Measurements from ENCODE around the gene RGS3. TPM values are rescaled to one million over a fixed set of nuclear protein-coding genes. Genes with fewer than 3 reads are reported as not detected.
"Not testable (repeated sequence)": the region's sequence is repeated elsewhere in the genome, so short reads cannot be mapped to it uniquely, and the experiment has no call there.

Gene RGS3
- total RNA-seq, 4 donors from 2014 or later, result 43.0 to 66.2 (median 55.6) TPM

DNA sequence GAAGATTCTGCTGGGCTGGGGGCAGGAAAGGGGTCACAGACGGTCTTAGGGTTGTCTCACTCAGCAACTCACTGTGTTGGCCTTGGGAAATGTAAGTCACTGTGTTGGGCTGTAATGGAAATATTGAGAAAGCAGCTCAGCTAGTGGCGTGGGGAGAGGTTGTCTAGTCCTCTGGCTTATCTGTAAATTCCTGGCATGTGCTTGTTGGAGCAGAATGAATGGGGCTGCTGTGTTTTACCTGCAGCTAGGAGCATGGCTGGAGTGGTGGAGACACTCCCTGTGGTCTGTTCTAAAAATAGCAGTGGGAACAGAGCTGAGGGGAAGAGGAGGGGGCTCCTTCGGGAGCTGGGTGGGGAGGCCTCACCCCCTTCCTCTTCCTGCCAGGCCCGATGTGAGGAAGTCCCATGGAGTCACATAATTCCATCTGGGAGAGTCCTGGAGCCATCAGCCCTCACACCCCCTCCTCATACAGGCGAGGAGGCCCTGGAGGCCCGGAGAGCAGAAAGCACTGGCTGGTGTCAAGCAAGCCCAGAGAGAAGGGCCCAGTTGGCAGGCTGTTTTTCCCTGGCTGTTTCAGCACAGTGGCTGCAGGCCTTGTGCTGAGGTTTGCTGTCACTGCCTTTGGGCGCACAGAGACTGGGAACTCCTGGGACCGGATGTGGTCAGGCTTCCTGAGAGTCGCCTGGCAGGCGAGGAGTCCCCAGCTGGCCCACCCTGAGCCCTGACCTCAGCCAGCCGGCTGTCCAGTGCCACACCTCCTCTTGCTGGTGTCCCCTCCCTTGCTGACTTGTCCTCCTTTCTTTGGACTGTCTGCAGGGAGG, 84.9 kb downstream of the RGS3 start:
- 9 to 17% methylated on average over 7 to 8 of the region's 11 CpGs for WGBS, 2 donors
- peak; percentile 78 to 83 for DNase-seq
- no peaks in the 10 kb centered on the region for H3K27me3 ChIP-seq
- no peaks in the 10 kb centered on the region for H3K9me3 ChIP-seq
- TF ChIP-seq, protein P1, sequence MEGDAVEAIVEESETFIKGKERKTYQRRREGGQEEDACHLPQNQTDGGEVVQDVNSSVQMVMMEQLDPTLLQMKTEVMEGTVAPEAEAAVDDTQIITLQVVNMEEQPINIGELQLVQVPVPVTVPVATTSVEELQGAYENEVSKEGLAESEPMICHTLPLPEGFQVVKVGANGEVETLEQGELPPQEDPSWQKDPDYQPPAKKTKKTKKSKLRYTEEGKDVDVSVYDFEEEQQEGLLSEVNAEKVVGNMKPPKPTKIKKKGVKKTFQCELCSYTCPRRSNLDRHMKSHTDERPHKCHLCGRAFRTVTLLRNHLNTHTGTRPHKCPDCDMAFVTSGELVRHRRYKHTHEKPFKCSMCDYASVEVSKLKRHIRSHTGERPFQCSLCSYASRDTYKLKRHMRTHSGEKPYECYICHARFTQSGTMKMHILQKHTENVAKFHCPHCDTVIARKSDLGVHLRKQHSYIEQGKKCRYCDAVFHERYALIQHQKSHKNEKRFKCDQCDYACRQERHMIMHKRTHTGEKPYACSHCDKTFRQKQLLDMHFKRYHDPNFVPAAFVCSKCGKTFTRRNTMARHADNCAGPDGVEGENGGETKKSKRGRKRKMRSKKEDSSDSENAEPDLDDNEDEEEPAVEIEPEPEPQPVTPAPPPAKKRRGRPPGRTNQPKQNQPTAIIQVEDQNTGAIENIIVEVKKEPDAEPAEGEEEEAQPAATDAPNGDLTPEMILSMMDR (IDR thresholded peaks at IDR 0.05), result no peak
- TF ChIP-seq POLR2A (IDR thresholded peaks at IDR 0.05), result peak in 1 of 2 donors; percentile 35
- intact Hi-C loops (cut with DNase I), result no loop called here
- H3K27ac ChIP-seq, result peak overlapping the region; percentile 79 to 94 (median 87)
- no peak overlapping the region for H3K4me3 ChIP-seq (replicated peaks in 1 of 3)
- H3K36me3 ChIP-seq, result no peaks in the 10 kb centered on the region
- peaks cover 30 to 50% of the 10 kb centered on the region in 2 donors for H3K4me1 ChIP-seq

DNA sequence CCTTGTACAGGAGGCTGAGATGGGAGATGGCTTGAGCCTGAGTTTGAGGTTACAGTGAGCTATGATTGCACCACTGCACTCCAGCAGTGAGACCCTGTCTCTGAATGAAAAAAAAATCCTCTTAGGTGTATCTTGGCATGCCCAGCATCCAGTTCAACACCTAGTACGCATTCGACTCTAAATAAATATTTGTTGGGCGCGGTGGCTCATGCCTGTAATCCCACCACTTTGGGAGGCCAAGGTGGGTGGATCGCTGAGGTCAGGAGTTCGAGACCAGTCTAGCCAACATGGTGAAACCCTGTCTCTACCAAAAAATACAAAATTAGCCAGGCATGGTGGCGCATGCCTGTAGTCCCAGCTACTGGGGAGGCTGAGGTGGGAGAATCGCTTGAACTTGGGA, 86.4 kb downstream of the RGS3 start:
- H3K4me3 ChIP-seq (replicated peaks in 1 of 3); intact Hi-C loops (cut with DNase I); H3K27me3 ChIP-seq; H3K9me3 ChIP-seq; H3K36me3 ChIP-seq; DNase-seq: not testable (repeated sequence)
- peaks cover 30 to 47% of the 10 kb centered on the region in 2 donors for H3K4me1 ChIP-seq
- H3K27ac ChIP-seq, result peak overlapping the region; percentile 53 to 94 (median 87)
- WGBS, 2 donors, result 85 to 96% methylated on average over 8 of the region's 8 CpGs

DNA sequence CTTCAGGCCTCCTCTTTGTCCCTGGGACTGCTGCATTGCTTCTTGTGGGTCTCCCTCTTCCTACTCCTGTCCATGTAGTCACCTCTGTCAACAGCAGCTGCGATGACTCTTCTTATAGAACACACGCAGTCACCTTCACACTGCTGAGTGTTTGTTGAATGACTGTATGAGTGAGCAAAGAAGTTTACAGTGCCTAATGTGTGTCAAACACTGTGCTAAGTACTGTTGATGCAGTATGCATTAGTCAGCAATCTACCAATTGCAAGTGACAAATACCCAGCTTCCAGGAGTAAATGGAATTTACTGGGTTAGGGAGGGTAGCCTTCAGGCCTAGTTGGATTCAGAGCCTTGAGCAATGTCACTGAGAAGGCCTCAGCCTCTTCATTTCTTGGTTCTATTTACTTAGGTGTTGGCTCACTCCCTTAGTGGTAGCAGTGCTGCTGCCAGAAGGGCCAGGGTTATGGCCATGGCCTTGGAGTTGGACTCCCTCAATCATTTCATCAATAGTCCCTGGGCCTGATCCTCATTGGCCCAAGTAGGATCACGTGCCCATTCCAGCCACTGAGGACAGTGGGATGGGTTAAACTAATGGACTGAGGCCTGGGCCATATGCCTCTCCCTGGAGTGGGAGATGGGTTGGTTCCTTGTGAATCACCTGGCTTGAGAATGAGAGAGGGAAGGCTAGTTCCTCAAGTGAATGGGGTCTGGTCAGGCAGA, 93.5 kb downstream of the RGS3 start:
- no peak for DNase-seq
- intact Hi-C loops (cut with DNase I), result no loop called here
- peaks cover 14 to 20% of the 10 kb centered on the region in 2 donors for H3K4me1 ChIP-seq
- H3K27ac ChIP-seq, result no peak overlapping the region
- no peaks in the 10 kb centered on the region for H3K9me3 ChIP-seq
- TF ChIP-seq POLR2A (IDR thresholded peaks at IDR 0.05), result no peak
- TF ChIP-seq, protein P1 (IDR thresholded peaks at IDR 0.05), result no peak
- H3K36me3 ChIP-seq, result no peaks in the 10 kb centered on the region
- 93 to 97% methylated on average over 3 of the region's 3 CpGs for WGBS, 2 donors
- no peaks in the 10 kb centered on the region for H3K27me3 ChIP-seq
- H3K4me3 ChIP-seq (replicated peaks in 1 of 3), result no peak overlapping the region

DNA sequence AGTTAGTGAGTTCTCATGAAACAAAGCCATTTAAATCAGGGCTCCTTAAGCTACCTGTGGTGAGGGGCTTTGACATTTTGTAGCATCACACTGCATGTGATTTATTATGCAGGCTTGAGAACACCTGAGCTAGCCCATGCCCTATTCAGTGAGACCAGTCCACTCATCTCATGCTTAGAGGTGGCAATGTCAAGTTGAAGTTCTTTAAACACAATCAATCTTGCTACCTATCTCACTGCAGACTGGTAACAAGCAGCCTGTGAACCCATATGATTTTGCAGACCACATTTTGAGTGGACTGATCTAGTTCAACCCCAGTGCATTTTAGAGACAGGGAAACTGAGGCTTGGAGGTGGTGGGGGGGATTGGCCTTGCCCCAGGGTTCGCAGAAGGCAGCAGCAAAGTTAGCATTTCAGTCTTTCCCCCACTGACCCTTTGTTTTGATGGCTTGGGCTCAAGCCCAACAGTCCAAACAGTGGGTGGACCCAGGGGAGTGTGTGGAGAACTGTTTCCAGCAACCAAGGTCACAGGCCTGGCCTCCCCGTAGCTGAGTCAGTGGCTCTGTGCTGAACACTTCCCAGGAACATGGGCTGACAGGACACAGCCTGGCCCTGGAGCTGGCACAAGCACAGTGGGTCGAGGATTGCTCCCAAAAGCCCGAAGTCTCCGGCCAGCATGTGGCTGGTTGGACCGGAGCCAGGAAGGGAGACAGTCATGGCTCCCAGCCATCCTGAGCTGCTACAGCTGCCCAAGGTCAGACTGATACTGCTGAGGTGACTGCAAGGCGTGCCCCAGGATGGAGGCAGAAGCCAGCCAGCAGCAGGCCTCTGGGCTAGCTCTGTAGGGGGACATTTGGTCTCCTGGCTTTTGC, 95.3 kb downstream of the RGS3 start:
- intact Hi-C loops (cut with DNase I), result no loop called here
- peaks cover 14 to 25% of the 10 kb centered on the region in 2 donors for H3K4me1 ChIP-seq
- no peaks in the 10 kb centered on the region for H3K27me3 ChIP-seq
- H3K27ac ChIP-seq, result peak overlapping the region; percentile 1 to 44 (median 2)
- no peaks in the 10 kb centered on the region for H3K9me3 ChIP-seq
- no peak for TF ChIP-seq POLR2A (IDR thresholded peaks at IDR 0.05)
- TF ChIP-seq, protein P1 (IDR thresholded peaks at IDR 0.05), result no peak
- H3K36me3 ChIP-seq, result no peaks in the 10 kb centered on the region
- WGBS, 2 donors, result 22 to 39% methylated on average over 7 of the region's 7 CpGs
- H3K4me3 ChIP-seq (replicated peaks in 1 of 3), result no peak overlapping the region
- DNase-seq, result peak; percentile 83 to 84

Measured in thyroid gland (tissue), 4 donors.